ENCODE results near the gene UNCX. TPM values are rescaled to one million over a fixed set of nuclear protein-coding genes. Genes with fewer than 3 reads are reported as not detected.

The UNCX gene
- total and polyA plus RNA-seq, 2 of the 8 experiments (the other 6 are each of a cell fraction or from before 2014, with no cell fraction given): not detected

- TF ChIP-seq RNF2 (IDR thresholded peaks at IDR 0.05; ENCODE audit: borderline replicate concordance, low read depth, low read length, missing control alignments, poor library complexity, severe bottlenecking) (peak; percentile 17), E2F6 (IDR thresholded peaks at IDR 0.05) (no peak), PHF8 (conservative IDR thresholded peaks at IDR 0.05; ENCODE audit: low read depth, low read length) (no peak), EZH2 (IDR thresholded peaks at IDR 0.05; ENCODE audit: low read depth, low read length, severe bottlenecking) (peak; percentile 77), CREB1 (IDR thresholded peaks at IDR 0.05) (no peak), CTBP2 (IDR thresholded peaks at IDR 0.05; ENCODE audit: borderline replicate concordance, insufficient read depth, insufficient read length, low read length) (peak; percentile 48), RBBP5 (IDR thresholded peaks at IDR 0.05; ENCODE audit: borderline replicate concordance, low read depth, low read length) (no peak), EP300 (IDR thresholded peaks at IDR 0.05; ENCODE audit: borderline replicate concordance in 1 of 2, low read depth in 2 of 2, low read length in 2 of 2) (no peak), POLR2A (IDR thresholded peaks at IDR 0.05; ENCODE audit: control extremely low read depth in 1 of 2, low read depth in 2 of 2, low read length in 2 of 2) (no peak), SP1 (IDR thresholded peaks at IDR 0.05; ENCODE audit: low read depth, low read length) (no peak), KDM4A (IDR thresholded peaks at IDR 0.05; ENCODE audit: low read depth, low read length, severe bottlenecking) (no peak), TAF7 (optimal IDR thresholded peaks at IDR 0.05; ENCODE audit: borderline replicate concordance, low read depth, low read length) (no peak), SAP30 (IDR thresholded peaks at IDR 0.05; ENCODE audit: insufficient read depth, insufficient replicate concordance, low read length) (no peak), SRF (IDR thresholded peaks at IDR 0.05; ENCODE audit: low read depth, low read length) (no peak), NRF1 (IDR thresholded peaks at IDR 0.05; ENCODE audit: low read depth, low read length) (no peak), YY1 (IDR thresholded peaks at IDR 0.05; ENCODE audit: low read depth, low read length) (0 out of 2 replicates have a peak, but pooled peaks have one; percentile 17), CHD2 (IDR thresholded peaks at IDR 0.05; ENCODE audit: low read length) (no peak), KDM1A (IDR thresholded peaks at IDR 0.05; ENCODE audit: borderline replicate concordance, low read length) (no peak), ATF3 (IDR thresholded peaks at IDR 0.05; ENCODE audit: insufficient read depth, low read depth, low read length) (no peak), TBP (IDR thresholded peaks at IDR 0.05; ENCODE audit: low read depth, low read length) (no peak)
- TF ChIP-seq, protein P1, sequence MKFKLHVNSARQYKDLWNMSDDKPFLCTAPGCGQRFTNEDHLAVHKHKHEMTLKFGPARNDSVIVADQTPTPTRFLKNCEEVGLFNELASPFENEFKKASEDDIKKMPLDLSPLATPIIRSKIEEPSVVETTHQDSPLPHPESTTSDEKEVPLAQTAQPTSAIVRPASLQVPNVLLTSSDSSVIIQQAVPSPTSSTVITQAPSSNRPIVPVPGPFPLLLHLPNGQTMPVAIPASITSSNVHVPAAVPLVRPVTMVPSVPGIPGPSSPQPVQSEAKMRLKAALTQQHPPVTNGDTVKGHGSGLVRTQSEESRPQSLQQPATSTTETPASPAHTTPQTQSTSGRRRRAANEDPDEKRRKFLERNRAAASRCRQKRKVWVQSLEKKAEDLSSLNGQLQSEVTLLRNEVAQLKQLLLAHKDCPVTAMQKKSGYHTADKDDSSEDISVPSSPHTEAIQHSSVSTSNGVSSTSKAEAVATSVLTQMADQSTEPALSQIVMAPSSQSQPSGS (IDR thresholded peaks at IDR 0.05; ENCODE audit: low read length): no peak
Observed at GRCh38 chr7:1226186-1226901, 6.3 kb upstream of the UNCX start (continued).
